ENCODE measurements around the gene TULP4. TPM values are rescaled to one million over a fixed set of nuclear protein-coding genes. Genes with fewer than 3 reads are reported as not detected.
"Not testable (repeated sequence)": the region's sequence is repeated elsewhere in the genome, so short reads cannot be mapped to it uniquely, and the experiment has no call there.

TULP4 gene
- total RNA-seq, 4 donors from 2014 or later, result 77.4 to 364 (median 129) TPM

DNA sequence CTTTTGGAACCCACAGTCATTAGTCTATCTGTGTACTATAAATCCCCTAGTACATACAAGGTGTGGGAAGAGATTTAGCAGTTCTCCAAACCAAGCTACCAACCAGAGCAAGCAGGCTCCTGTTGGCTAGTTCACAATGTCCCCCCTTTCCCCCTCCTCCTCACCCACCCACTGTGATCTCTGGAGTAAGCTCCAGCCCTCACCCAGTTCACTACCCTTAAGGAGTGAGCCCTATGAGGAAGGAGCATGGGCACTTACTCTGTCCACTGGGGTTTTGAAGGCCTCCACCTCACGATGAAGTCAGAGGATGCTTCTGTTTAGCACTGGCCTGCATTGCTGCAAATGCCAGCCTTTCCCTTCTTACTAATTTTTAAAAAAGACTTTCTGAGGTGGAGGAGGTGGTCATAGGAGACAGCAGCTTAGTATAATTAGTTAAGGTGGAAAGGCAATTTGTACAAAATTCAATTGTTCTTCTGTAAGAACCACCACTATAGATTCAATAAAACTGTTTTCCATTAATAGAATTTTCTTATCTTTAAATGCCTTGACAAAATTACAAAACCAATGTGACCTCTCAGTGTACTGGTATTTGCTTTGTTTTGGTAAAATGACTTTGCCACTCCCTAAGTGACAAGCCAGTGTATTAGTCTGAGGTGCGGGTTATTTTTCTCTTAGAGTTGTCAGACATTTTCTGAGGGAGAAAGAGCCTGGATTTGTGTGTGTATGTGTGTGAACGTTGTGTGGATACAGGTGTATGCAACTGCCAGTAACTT is 86.2 kb downstream of the TULP4 start:
- H3K27me3 ChIP-seq, result no peaks in the 10 kb centered on the region
- H3K36me3 ChIP-seq, result no peaks in the 10 kb centered on the region
- H3K9me3 ChIP-seq, result no peaks in the 10 kb centered on the region
- intact Hi-C loops (cut with DNase I; ENCODE audit: low total_unique reads), result no loop called here
- DNase-seq, result no peak
- no peaks in the 10 kb centered on the region for H3K4me1 ChIP-seq
- H3K4me3 ChIP-seq, result no peak overlapping the region
- TF ChIP-seq, protein P1, sequence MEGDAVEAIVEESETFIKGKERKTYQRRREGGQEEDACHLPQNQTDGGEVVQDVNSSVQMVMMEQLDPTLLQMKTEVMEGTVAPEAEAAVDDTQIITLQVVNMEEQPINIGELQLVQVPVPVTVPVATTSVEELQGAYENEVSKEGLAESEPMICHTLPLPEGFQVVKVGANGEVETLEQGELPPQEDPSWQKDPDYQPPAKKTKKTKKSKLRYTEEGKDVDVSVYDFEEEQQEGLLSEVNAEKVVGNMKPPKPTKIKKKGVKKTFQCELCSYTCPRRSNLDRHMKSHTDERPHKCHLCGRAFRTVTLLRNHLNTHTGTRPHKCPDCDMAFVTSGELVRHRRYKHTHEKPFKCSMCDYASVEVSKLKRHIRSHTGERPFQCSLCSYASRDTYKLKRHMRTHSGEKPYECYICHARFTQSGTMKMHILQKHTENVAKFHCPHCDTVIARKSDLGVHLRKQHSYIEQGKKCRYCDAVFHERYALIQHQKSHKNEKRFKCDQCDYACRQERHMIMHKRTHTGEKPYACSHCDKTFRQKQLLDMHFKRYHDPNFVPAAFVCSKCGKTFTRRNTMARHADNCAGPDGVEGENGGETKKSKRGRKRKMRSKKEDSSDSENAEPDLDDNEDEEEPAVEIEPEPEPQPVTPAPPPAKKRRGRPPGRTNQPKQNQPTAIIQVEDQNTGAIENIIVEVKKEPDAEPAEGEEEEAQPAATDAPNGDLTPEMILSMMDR (IDR thresholded peaks at IDR 0.05), result no peak
- TF ChIP-seq POLR2A (IDR thresholded peaks at IDR 0.05), result no peak
- H3K27ac ChIP-seq, result no peak overlapping the region

- H3K4me1 ChIP-seq, result no peaks in the 10 kb centered on the region
- H3K27ac ChIP-seq, result no peak overlapping the region
- no peaks in the 10 kb centered on the region for H3K9me3 ChIP-seq
- H3K4me3 ChIP-seq, result no peak overlapping the region
- no peaks in the 10 kb centered on the region for H3K36me3 ChIP-seq
- no peaks in the 10 kb centered on the region for H3K27me3 ChIP-seq
- DNase-seq, result no peak
- intact Hi-C loops (cut with DNase I; ENCODE audit: low total_unique reads), result no loop called here
- TF ChIP-seq, protein P1 (IDR thresholded peaks at IDR 0.05), result no peak
- TF ChIP-seq POLR2A (IDR thresholded peaks at IDR 0.05), result no peak
These were observed 86.9 kb downstream of the TULP4 start for GRCh38 chr6:158399040-158399700.

DNA sequence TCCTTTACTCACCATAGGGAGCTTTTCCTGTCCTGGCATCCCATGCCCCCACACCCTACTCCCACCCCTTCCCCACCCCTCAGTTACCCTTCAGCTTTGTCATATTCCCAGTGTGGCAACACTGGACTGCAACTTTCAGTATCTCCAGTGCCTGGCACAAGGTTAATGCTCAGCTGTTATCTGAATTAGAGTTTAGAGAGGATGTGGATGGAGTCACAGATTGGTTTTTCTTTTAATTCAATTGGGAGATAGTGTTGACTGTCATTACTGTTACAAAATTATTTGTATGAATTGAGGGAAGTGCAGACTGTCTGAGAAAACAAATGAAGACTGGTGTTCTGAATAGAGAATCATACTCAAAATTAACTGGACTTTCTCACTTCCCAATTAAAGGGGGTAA is 89.9 kb downstream of the TULP4 start:
- H3K9me3 ChIP-seq, result no peaks in the 10 kb centered on the region
- TF ChIP-seq, protein P1 (IDR thresholded peaks at IDR 0.05), result no peak
- TF ChIP-seq POLR2A (IDR thresholded peaks at IDR 0.05), result no peak
- no peaks in the 10 kb centered on the region for H3K4me1 ChIP-seq
- H3K27me3 ChIP-seq, result no peaks in the 10 kb centered on the region
- no peaks in the 10 kb centered on the region for H3K36me3 ChIP-seq
- H3K4me3 ChIP-seq, result no peak overlapping the region
- intact Hi-C loops (cut with DNase I; ENCODE audit: low total_unique reads), result no loop called here
- H3K27ac ChIP-seq, result no peak overlapping the region
- DNase-seq, result no peak

DNA sequence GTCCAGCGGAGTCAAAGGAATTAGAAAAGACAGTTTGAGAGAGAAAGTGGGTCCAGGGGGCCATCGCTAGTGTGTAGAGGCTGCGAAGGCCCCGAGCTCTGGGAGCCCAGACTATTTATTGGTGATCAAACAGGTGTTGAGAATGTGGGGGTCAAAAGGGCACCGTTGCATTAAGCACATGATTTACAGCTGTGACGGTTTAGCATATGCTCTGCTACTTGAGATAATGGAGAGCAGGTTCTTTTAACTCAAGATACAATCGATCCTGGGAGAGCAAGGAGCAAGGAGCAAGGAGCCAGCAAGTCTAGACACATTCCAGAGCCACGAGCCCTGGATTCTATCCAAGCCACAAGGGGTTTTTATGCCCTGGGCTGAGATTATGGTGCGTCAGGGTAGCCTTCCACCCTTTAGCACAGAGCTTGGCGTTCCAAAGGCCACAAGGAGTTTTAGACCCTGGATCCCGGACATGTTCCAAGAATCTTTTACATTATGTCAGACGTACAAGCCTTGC is 93.1 kb downstream of the TULP4 start:
- not testable (repeated sequence) for H3K27me3 ChIP-seq

DNA sequence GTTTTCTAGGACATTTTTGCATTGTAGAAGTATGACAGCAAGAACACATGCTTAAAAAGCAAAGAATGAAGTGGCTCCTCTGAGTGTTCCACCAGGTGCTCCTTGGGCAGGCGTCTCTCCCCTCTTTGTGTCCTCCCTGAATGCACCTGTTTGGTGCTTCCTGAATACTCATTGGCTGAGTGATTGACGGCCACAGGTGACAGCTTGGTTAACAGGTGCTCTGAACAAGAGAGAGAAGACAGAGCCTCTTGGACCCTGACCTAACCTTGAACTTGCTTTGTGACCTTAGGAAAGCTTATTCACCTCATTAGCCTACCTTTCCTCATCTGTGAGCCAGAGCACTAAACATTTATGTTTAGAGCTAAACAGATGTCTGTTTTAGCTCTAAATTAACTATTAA is 93.7 kb downstream of the TULP4 start:
- TF ChIP-seq, protein P1 (IDR thresholded peaks at IDR 0.05), result no peak
- no peak for DNase-seq
- no peaks in the 10 kb centered on the region for H3K9me3 ChIP-seq
- H3K36me3 ChIP-seq, result no peaks in the 10 kb centered on the region
- no peaks in the 10 kb centered on the region for H3K27me3 ChIP-seq
- no peak overlapping the region for H3K27ac ChIP-seq
- intact Hi-C loops (cut with DNase I; ENCODE audit: low total_unique reads), result no loop called here
- H3K4me1 ChIP-seq, result no peaks in the 10 kb centered on the region
- no peak overlapping the region for H3K4me3 ChIP-seq

More for the DNA sequence above, 93.1 kb downstream of the TULP4 start:
- H3K4me3 ChIP-seq; H3K4me1 ChIP-seq; DNase-seq; intact Hi-C loops (cut with DNase I; ENCODE audit: low total_unique reads); H3K9me3 ChIP-seq; H3K27ac ChIP-seq; H3K36me3 ChIP-seq: not testable (repeated sequence)

Data from uterus (tissue), 4 donors.